Measurements from ENCODE around the gene PLPP3. TPM values are rescaled to one million over a fixed set of nuclear protein-coding genes. Genes with fewer than 3 reads are reported as not detected.
A peak's percentile ranks its signal among the peaks of the same experiment; 100 is the strongest.

PLPP3 gene
- total and polyA plus RNA-seq, 2 experiments from 2014 or later: 103 to 159 TPM

GRCh38 chr1:56496158-56496557 lies 83.2 kb downstream of the PLPP3 start:
- H3K79me2 ChIP-seq: peaks cover 38% of the 10 kb centered on the region
- H3K9me3 ChIP-seq (ENCODE audit: low read depth): no peaks in the 10 kb centered on the region
- no peak overlapping the region for H2AFZ ChIP-seq
- TF ChIP-seq EZH2phosphoT487 (IDR thresholded peaks at IDR 0.05; ENCODE audit: low read depth, severe bottlenecking, unreplicated experiment): no peak
- TF ChIP-seq CTCF (IDR thresholded peaks at IDR 0.05; ENCODE audit: poor library complexity): no peak
- no peak for TF ChIP-seq EZH2 (IDR thresholded peaks at IDR 0.05; ENCODE audit: borderline replicate concordance)
- DNase-seq (ENCODE audit: low spot score): no peak
- H4K20me1 ChIP-seq (ENCODE audit: insufficient read depth, poor library complexity, severe bottlenecking): peaks cover 18% of the 10 kb centered on the region
- H3K36me3 ChIP-seq (replicated peaks; ENCODE audit: insufficient read depth, low read depth): no peaks in the 10 kb centered on the region
- no peak overlapping the region for H3K4me2 ChIP-seq
- H3K4me3 ChIP-seq: no peak overlapping the region
- WGBS (ENCODE audit: low lambda C conversion rate, missing lambda C conversion rate): 43% methylated on average over 2 of the region's 2 CpGs
- peak overlapping the region; percentile 0 for H3K27ac ChIP-seq
- no peaks in the 10 kb centered on the region for H3K27me3 ChIP-seq
- H3K9me2 ChIP-seq (replicated peaks; ENCODE audit: insufficient read depth): no peaks in the 10 kb centered on the region
- peaks cover 11% of the 10 kb centered on the region for H3K4me1 ChIP-seq (ENCODE audit: insufficient read depth)

GRCh38 chr1:56495538-56495937 lies 83.8 kb downstream of the PLPP3 start:
- no peaks in the 10 kb centered on the region for H3K27me3 ChIP-seq
- H3K27ac ChIP-seq: peak overlapping the region; percentile 20
- no peaks in the 10 kb centered on the region for H3K36me3 ChIP-seq (replicated peaks; ENCODE audit: insufficient read depth, low read depth)
- H4K20me1 ChIP-seq (ENCODE audit: insufficient read depth, poor library complexity, severe bottlenecking): peaks cover 16% of the 10 kb centered on the region
- WGBS (ENCODE audit: low lambda C conversion rate, missing lambda C conversion rate): 87% methylated on average over 10 of the region's 10 CpGs
- H3K9me2 ChIP-seq (replicated peaks; ENCODE audit: insufficient read depth): no peaks in the 10 kb centered on the region
- no peak overlapping the region for H3K4me2 ChIP-seq
- H2AFZ ChIP-seq: no peak overlapping the region
- no peak for DNase-seq (ENCODE audit: low spot score)
- TF ChIP-seq CTCF (IDR thresholded peaks at IDR 0.05; ENCODE audit: poor library complexity) (no peak), EZH2phosphoT487 (IDR thresholded peaks at IDR 0.05; ENCODE audit: low read depth, severe bottlenecking, unreplicated experiment) (no peak), EZH2 (IDR thresholded peaks at IDR 0.05; ENCODE audit: borderline replicate concordance) (no peak)
- H3K4me1 ChIP-seq (ENCODE audit: insufficient read depth): peaks cover 11% of the 10 kb centered on the region
- peaks cover 32% of the 10 kb centered on the region for H3K79me2 ChIP-seq
- H3K9me3 ChIP-seq (ENCODE audit: low read depth): no peaks in the 10 kb centered on the region
- no peak overlapping the region for H3K4me3 ChIP-seq

- H3K4me3 ChIP-seq: no peak overlapping the region
- DNase-seq (ENCODE audit: low spot score): peak; percentile 53
- WGBS (ENCODE audit: low lambda C conversion rate, missing lambda C conversion rate): 15% methylated on average over 5 of the region's 5 CpGs
- peaks cover 11% of the 10 kb centered on the region for H3K4me1 ChIP-seq (ENCODE audit: insufficient read depth)
- no peaks in the 10 kb centered on the region for H3K36me3 ChIP-seq (replicated peaks; ENCODE audit: insufficient read depth, low read depth)
- no peak for TF ChIP-seq CTCF (IDR thresholded peaks at IDR 0.05; ENCODE audit: poor library complexity)
- no peak for TF ChIP-seq EZH2 (IDR thresholded peaks at IDR 0.05; ENCODE audit: borderline replicate concordance)
- no peak for TF ChIP-seq EZH2phosphoT487 (IDR thresholded peaks at IDR 0.05; ENCODE audit: low read depth, severe bottlenecking, unreplicated experiment)
- H4K20me1 ChIP-seq (ENCODE audit: insufficient read depth, poor library complexity, severe bottlenecking): peaks cover 11% of the 10 kb centered on the region
- H3K79me2 ChIP-seq: peaks cover 19% of the 10 kb centered on the region
- H3K9me3 ChIP-seq (ENCODE audit: low read depth): no peaks in the 10 kb centered on the region
- H3K9me2 ChIP-seq (replicated peaks; ENCODE audit: insufficient read depth): no peaks in the 10 kb centered on the region
- H3K4me2 ChIP-seq: peak overlapping the region; percentile 11
- no peak overlapping the region for H2AFZ ChIP-seq
- peak overlapping the region; percentile 79 for H3K27ac ChIP-seq
- no peaks in the 10 kb centered on the region for H3K27me3 ChIP-seq
Observed at GRCh38 chr1:56494306-56494705, 85.1 kb downstream of the PLPP3 start.

- no peak for DNase-seq (ENCODE audit: low spot score)
- WGBS (ENCODE audit: low lambda C conversion rate, missing lambda C conversion rate): 66% methylated on average over 2 of the region's 2 CpGs
- Histone ChIP-seq H2AFZ (no peak overlapping the region), H3K27me3 (no peaks in the 10 kb centered on the region), H3K4me1 (ENCODE audit: insufficient read depth) (peaks cover 11% of the 10 kb centered on the region), H3K4me2 (no peak overlapping the region), H3K27ac (peak overlapping the region; percentile 79), H3K9me2 (replicated peaks; ENCODE audit: insufficient read depth) (no peaks in the 10 kb centered on the region), H3K79me2 (peaks cover 15% of the 10 kb centered on the region), H3K4me3 (no peak overlapping the region), H3K9me3 (ENCODE audit: low read depth) (no peaks in the 10 kb centered on the region), H4K20me1 (ENCODE audit: insufficient read depth, poor library complexity, severe bottlenecking) (peaks cover 11% of the 10 kb centered on the region), H3K36me3 (replicated peaks; ENCODE audit: insufficient read depth, low read depth) (no peaks in the 10 kb centered on the region)
- no peak for TF ChIP-seq EZH2 (IDR thresholded peaks at IDR 0.05; ENCODE audit: borderline replicate concordance)
- TF ChIP-seq CTCF (IDR thresholded peaks at IDR 0.05; ENCODE audit: poor library complexity): no peak
- no peak for TF ChIP-seq EZH2phosphoT487 (IDR thresholded peaks at IDR 0.05; ENCODE audit: low read depth, severe bottlenecking, unreplicated experiment)
Observed at GRCh38 chr1:56493826-56494225, 85.5 kb downstream of the PLPP3 start.
